Measurements from ENCODE around the gene UNKL. TPM values are rescaled to one million over a fixed set of nuclear protein-coding genes. Genes with fewer than 3 reads are reported as not detected.

UNKL gene
- total and polyA plus RNA-seq, 12 donors: 10.1 to 174 (median 33.3) TPM

DNA sequence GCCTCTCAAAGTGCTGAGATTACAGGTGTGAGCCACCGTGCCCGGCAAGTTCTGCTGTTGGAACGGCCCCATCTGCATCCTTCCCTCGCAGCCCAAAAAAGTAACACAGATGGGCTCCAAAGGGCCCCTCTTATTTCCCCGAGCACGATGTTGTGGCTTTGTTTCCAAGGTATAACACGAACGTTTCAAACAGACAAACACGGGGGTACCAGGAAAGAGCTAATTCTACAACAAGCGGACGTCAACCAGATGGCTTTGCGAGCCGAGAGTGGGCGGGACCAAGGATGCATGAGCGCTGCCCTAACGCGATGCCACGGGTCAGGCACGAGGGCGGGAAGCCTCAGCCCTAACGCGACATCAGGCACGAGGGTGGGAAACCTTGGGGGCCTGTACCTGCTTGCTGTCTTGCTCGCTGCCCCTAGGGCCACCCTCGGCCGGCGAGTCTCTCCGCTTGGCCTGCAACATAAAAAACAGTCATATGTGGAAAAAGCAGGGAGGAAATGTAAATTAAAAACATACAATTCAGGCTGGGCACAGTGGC lies 24.2 kb downstream of the UNKL start:
- WGBS, 4 donors: 86 to 89% (median 88%) methylated on average over 27 to 28 of the region's 28 CpGs
- H3K9me3 ChIP-seq (replicated peaks in 1 of 3): no peaks in the 10 kb centered on the region

DNA sequence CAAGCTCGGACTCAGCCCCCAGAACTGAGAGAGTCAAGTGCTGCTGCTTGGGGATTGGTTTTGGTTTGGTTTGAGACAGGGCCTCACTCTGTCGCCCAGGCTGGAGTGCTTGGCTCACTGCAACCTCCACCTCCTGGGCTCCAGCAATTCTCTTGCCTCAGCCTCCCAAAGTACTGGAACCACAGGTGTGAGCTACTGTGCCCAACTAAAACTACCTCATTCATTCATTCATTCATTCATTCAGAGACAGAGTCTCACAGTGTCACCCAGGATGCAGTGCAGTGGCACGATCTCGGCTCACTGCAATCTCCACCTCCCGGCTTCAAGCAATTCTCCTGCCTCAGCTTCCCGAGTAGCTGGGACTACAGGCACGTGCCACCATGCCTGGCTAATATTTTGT lies 24.7 kb downstream of the UNKL start:
- no peak for DNase-seq
- TF ChIP-seq POLR2A (IDR thresholded peaks at IDR 0.05): no peak
- TF ChIP-seq, protein P1, sequence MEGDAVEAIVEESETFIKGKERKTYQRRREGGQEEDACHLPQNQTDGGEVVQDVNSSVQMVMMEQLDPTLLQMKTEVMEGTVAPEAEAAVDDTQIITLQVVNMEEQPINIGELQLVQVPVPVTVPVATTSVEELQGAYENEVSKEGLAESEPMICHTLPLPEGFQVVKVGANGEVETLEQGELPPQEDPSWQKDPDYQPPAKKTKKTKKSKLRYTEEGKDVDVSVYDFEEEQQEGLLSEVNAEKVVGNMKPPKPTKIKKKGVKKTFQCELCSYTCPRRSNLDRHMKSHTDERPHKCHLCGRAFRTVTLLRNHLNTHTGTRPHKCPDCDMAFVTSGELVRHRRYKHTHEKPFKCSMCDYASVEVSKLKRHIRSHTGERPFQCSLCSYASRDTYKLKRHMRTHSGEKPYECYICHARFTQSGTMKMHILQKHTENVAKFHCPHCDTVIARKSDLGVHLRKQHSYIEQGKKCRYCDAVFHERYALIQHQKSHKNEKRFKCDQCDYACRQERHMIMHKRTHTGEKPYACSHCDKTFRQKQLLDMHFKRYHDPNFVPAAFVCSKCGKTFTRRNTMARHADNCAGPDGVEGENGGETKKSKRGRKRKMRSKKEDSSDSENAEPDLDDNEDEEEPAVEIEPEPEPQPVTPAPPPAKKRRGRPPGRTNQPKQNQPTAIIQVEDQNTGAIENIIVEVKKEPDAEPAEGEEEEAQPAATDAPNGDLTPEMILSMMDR (IDR thresholded peaks at IDR 0.05): no peak
- Histone ChIP-seq H3K4me3 (no peak overlapping the region), H3K27ac (no peak overlapping the region), H3K27me3 (no peaks in the 10 kb centered on the region), H3K4me1 (replicated peaks in 1 of 2) (no peaks in the 10 kb centered on the region), H3K9me3 (replicated peaks in 1 of 3) (no peaks in the 10 kb centered on the region), H3K36me3 (replicated peaks in 1 of 2) (peaks cover 0 to 47% of the 10 kb centered on the region in 2 donors)
- WGBS, 4 donors: 90 to 100% (median 92%) methylated on average over 6 to 7 of the region's 7 CpGs
- intact Hi-C loops (cut with DNase I): no loop called here

More for the DNA sequence above, 24.2 kb downstream of the UNKL start:
- H3K36me3 ChIP-seq (replicated peaks in 1 of 2): peaks cover 0 to 48% of the 10 kb centered on the region in 2 donors
- DNase-seq: no peak
- H3K27ac ChIP-seq: no peak overlapping the region
- H3K4me3 ChIP-seq: no peak overlapping the region
- intact Hi-C loops (cut with DNase I): no loop called here
- no peaks in the 10 kb centered on the region for H3K27me3 ChIP-seq
- TF ChIP-seq, protein P1 (IDR thresholded peaks at IDR 0.05): no peak
- no peak for TF ChIP-seq POLR2A (IDR thresholded peaks at IDR 0.05)
- H3K4me1 ChIP-seq (replicated peaks in 1 of 2): no peaks in the 10 kb centered on the region

DNA sequence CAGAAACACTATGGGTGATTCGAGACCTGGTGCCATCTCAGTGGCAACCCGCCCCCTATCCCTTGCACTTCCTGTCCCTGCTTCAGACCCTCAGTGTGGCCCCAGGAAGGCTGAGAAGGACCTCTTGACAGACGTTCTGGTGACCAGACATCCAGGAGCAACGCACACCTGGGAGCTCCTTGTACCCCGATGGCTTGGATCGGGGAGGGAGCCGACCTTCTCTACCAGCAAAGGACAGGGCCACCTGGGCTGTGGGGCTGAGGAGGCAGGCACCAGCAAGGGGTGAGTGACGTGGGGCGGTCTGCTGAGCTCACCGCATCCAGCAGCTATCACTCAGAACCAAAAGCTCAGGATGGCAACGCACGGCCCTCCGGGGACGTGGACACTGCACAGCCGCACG lies 27.2 kb downstream of the UNKL start:
- H3K9me3 ChIP-seq (replicated peaks in 1 of 3): no peaks in the 10 kb centered on the region
- H3K27me3 ChIP-seq: no peaks in the 10 kb centered on the region
- H3K27ac ChIP-seq: no peak overlapping the region
- H3K4me3 ChIP-seq: no peak overlapping the region
- intact Hi-C loops (cut with DNase I): no loop called here
- H3K4me1 ChIP-seq (replicated peaks in 1 of 2): no peaks in the 10 kb centered on the region
- WGBS, 4 donors: 92 to 93% (median 93%) methylated on average over 10 to 16 of the region's 16 CpGs; no CpG with 5 or more reads in 1 of the 4 donors
- TF ChIP-seq POLR2A (IDR thresholded peaks at IDR 0.05): no peak
- TF ChIP-seq, protein P1 (IDR thresholded peaks at IDR 0.05): no peak
- no peak for DNase-seq
- peaks cover 0 to 35% of the 10 kb centered on the region in 2 donors for H3K36me3 ChIP-seq (replicated peaks in 1 of 2)

DNA sequence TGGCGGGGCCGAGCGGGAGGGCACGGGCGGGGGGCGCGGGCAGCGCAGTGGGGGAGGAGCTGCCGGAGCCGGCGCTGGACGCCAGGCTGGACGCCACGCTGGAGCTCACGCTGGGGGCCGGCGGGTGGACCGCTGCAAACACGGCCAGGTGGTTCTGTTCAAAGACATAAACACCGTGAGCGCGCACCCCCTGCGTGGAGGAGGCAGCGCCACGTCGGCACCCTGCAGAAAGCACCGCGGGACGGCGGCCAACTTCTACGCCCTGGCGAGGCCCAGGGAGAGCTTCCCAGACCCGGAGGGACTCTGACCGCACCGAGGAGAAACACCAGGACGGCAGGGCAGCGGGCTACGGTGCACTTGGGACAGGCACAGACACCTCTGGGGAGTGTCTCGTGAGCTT lies 29.3 kb downstream of the UNKL start:
- Histone ChIP-seq H3K4me1 (replicated peaks in 1 of 2) (no peaks in the 10 kb centered on the region), H3K4me3 (no peak overlapping the region), H3K9me3 (replicated peaks in 1 of 3) (no peaks in the 10 kb centered on the region), H3K27me3 (no peaks in the 10 kb centered on the region), H3K36me3 (replicated peaks in 1 of 2) (peaks cover 0 to 17% of the 10 kb centered on the region in 2 donors), H3K27ac (no peak overlapping the region)
- DNase-seq: no peak
- intact Hi-C loops (cut with DNase I): no loop called here
- TF ChIP-seq POLR2A (IDR thresholded peaks at IDR 0.05): no peak
- TF ChIP-seq, protein P1 (IDR thresholded peaks at IDR 0.05): no peak
- WGBS, 4 donors: 93 to 97% (median 96%) methylated on average over 30 to 39 of the region's 39 CpGs
